C4-2B (cell line): ENCODE measurements around the gene GBE1.

ENCODE experiments used
- CTCF ChIP-seq: fragments of 450-650 bp; conservative IDR thresholded peaks from 2 replicates; pipeline ENCODE4 v1.5.1; 2017; ENCODE audit warnings: mild to moderate bottlenecking
- ZFX ChIP-seq: fragments of 450-650 bp; IDR thresholded peaks from 2 replicates; pipeline ENCODE4 v1.6.1; 2017

DNA sequence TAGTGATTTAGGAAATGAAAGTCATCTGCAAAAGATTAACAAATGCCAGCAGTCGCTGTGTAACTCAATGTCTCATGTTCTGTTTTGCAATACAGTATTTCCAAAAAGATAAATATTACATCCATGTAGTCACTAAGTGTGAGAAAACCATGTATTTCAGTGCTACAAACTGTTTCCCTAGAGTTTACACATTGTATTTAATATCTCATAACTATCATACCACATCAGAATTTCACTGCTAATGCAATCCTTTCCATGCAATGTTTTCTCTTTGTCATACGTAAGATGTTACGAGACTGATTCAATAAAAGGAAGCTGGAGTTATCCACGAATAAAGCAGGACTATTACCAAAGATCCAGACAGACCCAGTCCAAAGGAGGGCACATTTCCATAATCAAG, 269.4 kb downstream of the GBE1 start:
- no peak for TF ChIP-seq CTCF
- TF ChIP-seq ZFX: no peak
